ENCODE measurements around the gene DNM1L.

The DNM1L gene

GRCh38 chr12:32679091-32679919 is at the start of gene DNM1L:
TSS of gene DNM1L (plus strand) at chr12:32679301. CDS start at chr12:32679364, 63 bp downstream.
- FAIRE-seq: peak; percentile 80

- no peak for FAIRE-seq
Observed at GRCh38 chr12:32641287-32641901, 37.7 kb upstream of the DNM1L start.

GRCh38 chr12:32644431-32644830 is 34.7 kb upstream of the DNM1L start:
- FAIRE-seq: no peak

- no peak for FAIRE-seq
Observed at GRCh38 chr12:32647275-32647674, 31.8 kb upstream of the DNM1L start.

GRCh38 chr12:32650508-32650907 is 28.6 kb upstream of the DNM1L start:
- FAIRE-seq: no peak

DNA sequence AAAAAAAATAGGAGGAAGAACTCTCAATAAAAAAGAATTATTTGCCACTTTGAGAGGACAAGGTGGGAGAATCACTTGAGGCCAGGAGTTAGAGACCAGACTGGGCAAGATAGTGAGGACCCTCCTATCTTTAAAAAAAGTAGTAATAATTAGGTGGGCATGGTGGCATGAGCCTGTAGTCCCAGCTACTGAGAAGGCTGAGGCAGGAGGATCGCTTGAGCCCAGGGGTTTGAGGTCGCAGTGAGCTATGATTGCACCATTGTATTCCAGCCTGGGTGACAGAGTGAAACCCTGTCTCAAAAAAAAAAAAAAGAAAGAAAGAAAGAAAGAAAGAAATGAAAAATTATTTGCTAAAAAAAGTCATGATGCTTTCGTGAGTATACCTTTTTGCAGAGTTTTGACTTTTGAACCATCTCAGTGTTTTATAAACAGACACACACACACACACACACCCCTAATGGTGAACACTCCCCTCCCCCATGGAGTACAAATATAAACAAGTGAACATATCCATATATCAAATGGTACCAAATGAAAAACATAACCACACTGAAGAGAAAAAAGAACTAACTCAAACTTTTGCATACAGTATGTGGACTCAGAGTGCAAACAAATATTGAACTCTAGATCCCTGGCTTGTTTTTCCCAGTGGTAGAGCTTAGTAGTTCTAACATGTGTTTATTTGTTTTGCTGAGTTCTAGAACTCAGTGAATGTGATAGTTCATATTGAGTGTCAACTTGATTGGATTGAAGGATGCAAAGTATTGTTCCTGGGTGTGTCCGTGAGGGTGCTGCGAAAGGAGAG is 27.7 kb upstream of the DNM1L start:
- FAIRE-seq: no peak

DNA sequence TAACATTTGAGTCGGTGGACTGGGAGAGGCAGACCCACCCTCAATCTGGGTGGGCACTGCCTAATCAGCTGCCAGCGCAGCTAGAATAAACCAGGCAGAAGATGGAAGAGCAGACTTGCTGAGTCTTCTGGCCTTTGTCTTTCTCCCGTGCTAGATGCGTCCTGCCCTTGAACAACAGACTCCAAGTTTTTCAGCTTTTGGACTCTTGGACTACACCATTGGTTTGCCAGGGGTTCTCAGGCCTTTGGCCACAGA is 27.2 kb upstream of the DNM1L start:
- no peak for FAIRE-seq

- FAIRE-seq: no peak
Observed at GRCh38 chr12:32659908-32660440, 19.1 kb upstream of the DNM1L start.

GRCh38 chr12:32661706-32662105 is 17.4 kb upstream of the DNM1L start:
- no peak for FAIRE-seq

- FAIRE-seq: no peak
Observed at GRCh38 chr12:32662665-32663064, 16.4 kb upstream of the DNM1L start.

DNA sequence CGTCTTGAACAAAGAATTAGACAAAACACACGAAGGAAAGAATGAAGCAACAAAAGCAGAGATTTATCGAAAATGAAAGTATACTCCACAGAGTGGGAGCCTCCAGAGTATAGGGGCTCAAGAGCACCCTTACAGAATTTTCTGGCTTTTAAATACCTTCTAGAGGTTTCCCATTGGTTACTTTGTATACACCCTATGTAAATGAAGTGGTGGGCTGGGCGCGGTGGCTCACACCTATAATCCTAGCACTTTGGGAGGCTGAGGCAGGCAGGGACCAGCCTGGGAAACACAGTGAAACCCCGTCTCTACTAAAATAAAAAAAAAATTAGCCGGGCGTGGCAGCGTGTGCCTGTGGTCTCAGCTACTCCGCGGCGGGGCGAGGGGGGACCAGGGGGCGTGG is 13.1 kb upstream of the DNM1L start:
- no peak for FAIRE-seq

- FAIRE-seq: no peak
Observed at GRCh38 chr12:32669584-32669983, 9.5 kb upstream of the DNM1L start.

DNA sequence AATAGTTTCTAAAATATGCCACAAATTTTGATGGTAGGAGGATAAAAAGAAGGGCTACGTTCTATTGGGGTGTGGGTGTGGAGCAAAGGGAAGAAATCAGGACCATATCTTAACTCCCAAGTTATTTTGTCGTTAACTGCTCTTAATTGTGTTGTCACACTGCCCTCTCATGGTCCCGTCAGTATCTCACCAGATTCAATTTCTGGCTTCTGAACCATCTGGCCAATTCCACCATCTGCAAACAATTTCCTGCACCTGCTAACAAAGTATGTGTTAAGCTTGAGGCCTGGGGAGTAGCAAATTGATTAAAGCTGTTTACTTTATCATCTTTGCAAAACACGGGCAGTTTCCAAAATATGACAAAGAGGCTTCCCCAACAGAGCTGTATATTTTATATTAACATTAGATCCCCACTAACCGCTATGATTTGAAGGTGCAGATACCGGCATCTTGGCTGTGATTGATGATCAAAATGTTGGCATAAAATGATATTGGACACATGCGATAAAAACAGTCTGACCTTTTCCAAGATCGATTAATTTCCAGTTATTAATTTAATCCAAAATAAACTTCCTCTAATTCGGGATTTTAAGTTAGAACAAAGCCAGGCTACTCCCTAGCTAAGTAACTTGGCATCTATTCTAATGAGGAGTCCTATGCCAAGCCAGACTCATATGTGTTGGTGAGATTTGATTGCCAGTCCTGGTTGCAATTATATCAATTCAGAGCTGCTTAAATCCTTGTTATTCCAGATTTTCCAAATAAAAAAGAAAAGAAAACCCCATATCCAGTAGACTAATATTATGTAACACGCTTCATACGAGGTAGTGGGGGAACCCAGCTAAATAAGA is 6.9 kb upstream of the DNM1L start:
- FAIRE-seq: peak; percentile 98

- no peak for FAIRE-seq
Observed at GRCh38 chr12:32679920-32680237, 778 bp downstream of the DNM1L start.

- peak; percentile 58 for FAIRE-seq
Observed at GRCh38 chr12:32680787-32681186, 1.7 kb downstream of the DNM1L start.

DNA sequence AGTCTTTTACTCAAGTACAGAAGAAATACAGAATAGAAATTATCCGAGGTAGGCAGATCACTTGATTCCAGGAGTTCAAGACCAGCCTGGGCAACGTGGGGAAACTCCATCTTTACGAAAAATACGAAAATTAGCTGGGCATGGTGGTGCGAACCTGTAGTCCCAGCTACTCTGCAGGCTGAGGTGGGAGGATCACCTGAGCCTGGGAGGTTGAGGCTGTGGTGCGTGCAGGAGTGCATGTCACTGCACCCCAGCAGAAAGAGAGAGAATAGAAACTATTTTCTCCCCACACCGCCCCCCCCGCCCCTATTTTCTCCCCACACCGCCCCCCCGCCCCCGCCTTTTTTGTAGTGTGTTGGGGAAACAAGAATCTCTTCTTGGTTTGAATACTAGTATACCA is 2.2 kb downstream of the DNM1L start:
- no peak for FAIRE-seq

GRCh38 chr12:32686340-32686739 is 7.2 kb downstream of the DNM1L start:
- FAIRE-seq: no peak

GRCh38 chr12:32688786-32689185 is 9.7 kb downstream of the DNM1L start:
- FAIRE-seq: no peak

DNA sequence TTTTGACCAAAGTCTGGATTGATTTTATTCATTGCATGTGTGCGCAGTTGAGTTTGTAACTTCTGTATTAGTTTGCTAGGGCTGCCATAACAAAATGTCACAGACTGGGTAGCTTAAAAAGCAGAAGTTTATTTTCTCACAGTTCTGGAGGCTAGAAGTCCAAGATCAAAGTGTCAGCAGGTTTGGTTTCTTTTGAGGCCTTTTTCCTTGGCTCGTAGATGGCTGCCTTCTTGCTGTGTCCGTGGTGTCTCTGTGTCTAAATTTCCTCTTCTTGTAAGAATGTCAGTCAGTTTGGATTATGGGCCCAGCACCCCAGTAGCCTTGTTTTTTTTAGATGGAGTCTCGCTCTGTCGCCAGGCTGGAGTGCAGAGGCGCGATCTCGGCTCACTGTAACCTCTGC is 11.8 kb downstream of the DNM1L start:
- no peak for FAIRE-seq

DNA sequence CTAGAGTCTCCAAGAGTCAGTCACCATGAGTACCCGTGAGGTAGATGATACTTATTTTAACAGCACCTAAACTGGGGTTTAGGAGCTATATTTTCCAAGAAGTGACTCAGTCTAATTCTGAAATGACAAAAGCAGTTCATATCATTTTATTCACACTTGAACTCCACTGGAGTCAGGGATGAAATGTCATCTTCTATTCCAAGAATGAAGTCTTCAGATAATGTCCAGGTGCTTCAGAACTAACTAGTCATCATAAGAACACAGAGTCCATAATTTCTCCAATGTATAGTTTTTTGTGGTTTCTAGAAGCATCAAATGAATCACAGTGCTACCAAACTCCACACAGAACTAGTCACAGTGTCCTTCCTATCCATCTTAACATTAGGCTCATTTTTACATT is 13.3 kb downstream of the DNM1L start:
- no peak for FAIRE-seq

DNA sequence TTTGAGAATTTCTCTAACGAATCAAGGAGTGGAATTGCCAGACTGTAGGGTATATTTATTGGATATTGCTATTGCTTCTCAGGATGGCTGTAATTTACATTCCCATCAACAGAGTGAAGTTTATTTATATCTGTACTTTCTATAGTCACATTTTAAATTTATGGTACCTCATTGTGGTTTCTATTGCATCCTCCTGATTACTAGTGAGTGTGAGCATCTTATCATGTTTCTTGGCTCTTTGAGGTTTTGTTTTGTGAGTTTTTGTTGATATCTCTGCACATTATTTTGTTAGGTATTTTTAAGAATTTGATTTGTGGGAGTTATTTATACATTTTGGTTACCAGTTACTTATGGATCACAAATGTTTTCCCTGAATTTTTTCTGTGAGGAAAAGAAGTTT is 13.9 kb downstream of the DNM1L start:
- FAIRE-seq: peak; percentile 8

DNA sequence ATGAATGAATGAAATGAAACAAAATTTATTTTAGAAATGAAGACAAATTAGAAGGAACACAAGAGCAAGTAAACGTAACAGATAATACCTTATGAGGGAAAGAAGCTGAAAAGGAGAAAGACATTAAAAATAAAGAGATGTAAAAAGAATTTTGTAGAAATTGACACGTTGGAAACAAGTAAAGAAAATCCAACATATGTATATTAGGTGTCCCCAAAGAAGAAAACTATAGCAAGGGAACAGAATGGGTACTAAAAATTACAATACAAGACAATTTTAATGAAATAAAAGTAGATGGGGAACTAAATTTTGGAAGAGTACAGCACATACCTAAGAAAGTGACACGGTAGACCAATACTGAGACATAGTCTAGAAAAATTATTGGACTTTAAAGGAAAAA is 16.7 kb downstream of the DNM1L start:
- FAIRE-seq: no peak

- no peak for FAIRE-seq
Observed at GRCh38 chr12:32697445-32697844, 18.3 kb downstream of the DNM1L start.
